GM21825 (cell line): ENCODE measurements around the gene SMAD6.

Experiments
- ATAC-seq: cut with Tn5 transposase; IDR thresholded peaks from one replicate; pipeline ENCODE4 v1.9.1; 2021; ENCODE audit warnings: mild to moderate bottlenecking, moderate library complexity; ENCODE audit not compliant: unreplicated experiment

The SMAD6 gene

GRCh38 chr15:66702035-66702786 is at the start of gene SMAD6:
Gene SMAD6, plus strand, starts transcription at chr15:66702236. Its CDS starts 1,023 bp downstream, at chr15:66703259.
- no peak for ATAC-seq

GRCh38 chr15:66652806-66653205 is 49.2 kb upstream of the SMAD6 start:
- no peak for ATAC-seq

DNA sequence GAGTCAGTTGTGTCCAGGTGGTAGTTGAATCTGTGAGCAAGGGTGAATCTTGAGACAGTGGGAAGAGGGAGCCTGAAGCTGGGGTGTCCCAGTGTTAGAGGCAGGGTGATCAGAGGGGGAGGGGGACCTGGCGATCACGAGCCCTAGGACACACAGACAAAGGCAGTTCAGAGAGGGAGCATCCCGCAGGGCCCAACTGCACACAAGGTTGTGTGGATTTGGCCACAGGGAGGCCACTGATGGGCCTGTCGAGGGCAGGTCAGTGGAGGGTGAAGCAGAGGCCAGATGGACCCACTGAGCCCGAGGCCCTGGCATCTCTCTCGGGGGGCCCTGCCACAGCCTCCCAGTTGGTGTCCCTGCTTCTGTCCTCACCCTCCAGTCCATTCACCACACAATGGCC is 48.6 kb upstream of the SMAD6 start:
- ATAC-seq, result no peak

- no peak for ATAC-seq
Measured at GRCh38 chr15:66653852-66654251, 48.2 kb upstream of the SMAD6 start.

DNA sequence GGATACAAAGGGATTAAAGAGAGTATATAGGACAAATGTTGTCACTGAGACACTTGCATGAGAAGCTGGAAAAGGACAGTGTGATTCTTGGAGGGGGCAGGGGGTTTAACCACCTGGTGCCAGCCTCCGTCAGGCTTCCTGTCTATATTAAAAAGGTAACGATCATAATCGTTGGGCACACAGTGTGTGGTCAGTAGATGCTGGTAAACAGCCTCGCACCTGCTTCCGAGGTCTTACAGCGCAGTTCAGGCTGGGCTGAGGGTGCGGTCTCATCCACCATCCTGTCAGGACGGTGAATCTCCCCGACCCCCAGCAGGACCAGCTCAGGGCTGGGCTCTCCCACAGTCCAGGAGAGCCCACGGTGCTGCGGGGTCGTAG is 47.7 kb upstream of the SMAD6 start:
- no peak for ATAC-seq

DNA sequence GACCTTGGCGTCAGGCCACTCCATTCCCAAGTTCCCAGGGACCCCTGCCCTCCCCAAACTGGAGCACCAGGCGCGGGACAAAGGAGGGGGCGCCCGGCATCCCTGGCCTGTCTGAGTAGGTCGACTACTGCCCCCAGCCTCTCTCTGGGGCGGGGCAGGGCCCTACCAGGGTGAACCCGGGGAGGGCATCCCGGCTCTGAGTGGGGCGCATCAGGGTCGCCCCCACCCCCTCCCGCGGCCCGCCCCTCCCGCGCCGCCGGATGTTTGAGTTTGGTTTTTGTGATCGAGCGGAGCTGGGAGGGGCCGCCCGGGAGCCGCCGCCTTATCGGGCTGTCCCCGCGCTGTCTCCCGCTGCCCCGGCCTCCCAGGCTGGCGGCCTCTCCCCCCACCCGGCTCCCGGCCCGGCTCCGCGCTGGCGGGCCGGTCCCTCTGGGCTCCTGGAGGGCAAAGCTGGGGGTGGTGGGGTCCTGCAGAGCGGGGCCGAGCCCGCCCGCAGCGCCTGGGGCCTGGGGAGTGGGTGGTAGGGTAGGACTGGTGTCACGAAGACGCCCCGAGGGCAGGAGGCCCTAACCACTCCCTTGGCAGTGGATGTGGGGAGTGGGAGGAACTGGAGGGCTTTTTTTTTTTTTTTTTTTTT is 47.2 kb upstream of the SMAD6 start:
- ATAC-seq, result no peak

DNA sequence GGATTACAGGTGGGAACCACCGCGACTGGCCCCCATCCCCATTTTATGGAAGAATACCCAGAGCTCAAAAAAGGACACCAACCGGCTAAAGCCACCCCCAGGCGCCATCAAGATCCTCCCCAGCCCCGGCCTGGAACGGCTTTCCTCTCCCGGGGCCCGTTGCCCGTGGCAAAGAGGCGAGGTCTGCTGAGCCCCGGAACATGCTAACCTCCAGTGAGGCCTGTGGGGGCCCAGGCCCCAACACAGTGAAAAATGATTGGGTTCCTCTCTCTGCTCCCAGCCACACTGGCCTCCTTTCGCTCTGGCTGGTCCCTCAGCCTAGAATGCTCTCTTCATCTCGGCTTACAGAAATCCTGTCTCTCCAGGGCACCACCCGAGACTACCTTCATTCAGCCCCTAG is 46.5 kb upstream of the SMAD6 start:
- ATAC-seq, result no peak

- no peak for ATAC-seq
Measured at GRCh38 chr15:66655997-66656396, 46.0 kb upstream of the SMAD6 start.

GRCh38 chr15:66657185-66658020 is 44.6 kb upstream of the SMAD6 start:
- ATAC-seq, result no peak

GRCh38 chr15:66658044-66658443 is 44.0 kb upstream of the SMAD6 start:
- ATAC-seq, result no peak

GRCh38 chr15:66658855-66659254 is 43.2 kb upstream of the SMAD6 start:
- no peak for ATAC-seq

- ATAC-seq, result no peak
Measured at GRCh38 chr15:66659384-66659783, 42.7 kb upstream of the SMAD6 start.

- ATAC-seq, result no peak
Measured at GRCh38 chr15:66661432-66662096, 40.5 kb upstream of the SMAD6 start.

GRCh38 chr15:66662522-66662921 is 39.5 kb upstream of the SMAD6 start:
- no peak for ATAC-seq

DNA sequence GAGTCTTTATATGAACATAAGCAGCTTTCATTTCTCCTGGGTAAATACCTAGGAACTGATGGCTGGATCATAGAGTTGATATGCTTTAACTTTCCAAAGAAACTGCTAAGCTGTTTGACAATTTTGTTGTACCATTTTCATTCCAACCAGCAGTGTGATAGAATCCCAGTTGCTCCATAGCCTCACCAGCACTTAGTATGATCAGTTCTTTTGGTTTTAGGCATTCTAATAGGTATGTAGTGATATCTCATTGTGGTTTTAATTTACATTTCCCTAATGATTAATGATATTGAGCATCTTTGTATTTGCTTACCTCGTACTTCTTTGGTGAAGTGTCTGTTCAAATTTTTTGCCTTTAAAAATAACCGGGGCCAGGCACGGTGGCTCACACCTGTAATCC is 38.4 kb upstream of the SMAD6 start:
- no peak for ATAC-seq

DNA sequence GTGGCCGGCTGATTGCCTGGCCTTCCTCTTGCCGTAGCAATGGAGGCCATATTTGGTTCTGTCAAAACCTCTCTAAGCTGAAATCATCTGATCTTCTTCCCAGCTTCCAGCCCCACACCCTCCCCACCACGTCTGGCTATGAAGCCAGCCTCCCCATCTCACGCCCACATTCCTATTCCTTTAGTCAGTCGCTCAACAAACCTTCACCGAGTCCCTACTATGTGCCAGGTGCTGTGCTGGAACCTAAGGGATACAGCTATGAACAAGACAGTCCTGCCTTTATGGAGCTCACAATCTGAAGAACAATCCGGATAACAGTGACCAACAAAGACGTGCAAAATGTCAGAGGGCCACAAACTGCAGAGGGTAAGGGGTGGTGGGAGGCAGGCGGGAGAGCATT is 31.9 kb upstream of the SMAD6 start:
- no peak for ATAC-seq

DNA sequence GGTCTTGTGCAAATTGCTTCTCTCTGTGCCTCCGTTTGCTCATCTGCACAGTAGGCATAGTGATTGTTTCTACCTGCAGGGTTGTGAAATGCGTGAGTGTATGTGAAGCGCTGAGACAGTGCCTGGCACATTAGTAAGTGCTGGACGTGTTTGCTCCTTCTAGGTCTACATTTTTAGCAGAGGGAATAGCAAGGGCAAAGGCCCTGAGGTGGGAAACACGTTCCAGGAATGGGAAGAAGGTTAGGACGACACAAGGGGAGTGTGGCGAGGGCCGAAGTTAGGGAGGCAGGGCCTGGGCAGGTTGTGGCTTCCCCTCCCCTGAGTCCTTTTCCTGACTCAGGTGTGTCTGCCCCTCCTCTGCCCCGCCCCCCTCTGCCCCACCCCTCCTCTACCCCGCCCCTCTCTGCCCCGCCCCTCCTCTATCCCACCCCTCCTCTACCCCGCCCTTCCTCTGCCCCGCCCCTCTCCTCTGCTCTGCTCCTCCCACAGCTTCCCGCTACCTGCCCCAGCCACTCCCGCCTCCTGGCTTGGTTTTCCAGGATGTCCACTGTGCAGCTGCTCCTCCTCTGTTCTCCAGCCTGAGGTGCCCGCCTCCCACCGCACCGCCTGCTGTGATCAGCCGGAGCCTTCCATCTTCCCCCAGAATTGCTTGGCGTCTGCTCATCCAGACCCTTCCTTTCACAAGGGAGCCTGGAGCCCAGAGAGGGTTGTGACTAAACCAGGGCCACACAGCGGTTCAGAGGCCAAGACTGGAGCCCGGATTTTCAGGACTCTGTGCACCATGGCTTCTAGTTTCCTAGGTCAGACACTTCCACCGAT is 31.1 kb upstream of the SMAD6 start:
- no peak for ATAC-seq

GRCh38 chr15:66672867-66673266 is 29.2 kb upstream of the SMAD6 start:
- no peak for ATAC-seq

- no peak for ATAC-seq
Measured at GRCh38 chr15:66673410-66674322, 28.4 kb upstream of the SMAD6 start.
